DLD1 (cell line): ENCODE results near the gene BEAN1.

Experiments used
- in situ Hi-C: cut with HindIII; loops from 2 replicates; pipeline ENCODE4 v1.10.0; 2017; ENCODE audit warnings: low sequenced_read_pairs

The BEAN1 gene

DNA sequence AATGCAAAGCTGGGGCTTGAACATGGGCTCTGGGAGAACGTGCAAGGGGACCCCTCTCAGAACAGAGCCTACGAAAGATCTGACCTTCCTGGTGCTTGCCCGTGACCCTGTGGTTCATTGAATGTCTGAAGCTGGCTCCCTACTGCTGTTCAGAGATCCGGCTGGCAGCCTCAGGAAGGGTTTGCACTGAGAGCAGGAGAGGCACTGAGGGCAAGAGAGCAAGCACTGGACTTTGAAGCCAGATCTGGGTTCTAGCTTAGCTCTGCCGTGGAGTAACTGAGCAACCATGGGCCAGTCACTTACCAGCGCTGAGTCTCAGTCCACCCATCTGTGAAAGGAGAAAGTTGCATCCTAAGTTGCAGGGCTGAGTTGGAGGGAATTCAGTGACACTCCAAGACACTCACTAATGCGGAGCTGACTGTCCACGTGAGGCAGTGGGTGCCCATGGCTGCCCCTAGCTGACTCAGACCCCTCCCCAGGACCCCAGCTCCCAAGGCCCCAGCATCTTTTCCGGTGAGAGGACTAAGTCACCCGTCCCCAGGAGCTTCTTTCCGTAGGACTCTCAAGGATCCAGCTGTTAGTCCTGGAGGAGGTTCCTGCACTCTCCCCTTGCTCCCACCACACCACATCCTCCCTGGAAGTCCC lies 41.3 kb downstream of the BEAN1 start:
- in situ Hi-C loops, result no loop called here

DNA sequence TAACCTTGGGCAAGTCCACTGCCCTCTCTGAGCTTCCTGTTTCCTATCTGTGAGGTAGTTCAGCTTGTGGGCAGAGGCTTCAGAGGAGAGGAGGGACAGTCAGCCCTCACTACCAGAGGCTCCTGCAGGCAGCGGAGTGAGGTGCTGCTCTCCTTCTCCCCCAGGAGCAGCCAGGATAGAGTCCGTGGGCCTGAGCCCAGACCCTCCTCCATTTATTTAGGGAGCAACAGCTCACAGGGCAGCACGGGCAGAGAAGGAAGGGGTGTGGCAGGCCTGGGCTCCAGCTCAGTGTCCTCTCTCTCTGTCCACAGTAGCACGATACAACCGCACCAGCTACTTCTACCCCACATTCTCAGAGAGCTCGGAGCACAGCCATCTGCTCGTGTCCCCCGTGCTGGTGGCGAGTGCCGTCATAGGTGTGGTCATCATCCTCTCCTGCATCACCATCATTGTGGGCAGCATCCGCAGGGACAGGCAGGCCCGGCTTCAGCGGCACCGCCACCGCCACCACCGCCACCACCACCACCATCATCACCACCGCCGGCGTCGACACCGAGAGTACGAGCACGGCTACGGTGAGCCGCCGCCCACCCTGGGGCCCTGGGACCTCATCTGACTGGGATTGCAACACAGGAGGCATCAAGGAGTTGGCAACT lies 42.3 kb downstream of the BEAN1 start:
- in situ Hi-C loops, result no loop called here

DNA sequence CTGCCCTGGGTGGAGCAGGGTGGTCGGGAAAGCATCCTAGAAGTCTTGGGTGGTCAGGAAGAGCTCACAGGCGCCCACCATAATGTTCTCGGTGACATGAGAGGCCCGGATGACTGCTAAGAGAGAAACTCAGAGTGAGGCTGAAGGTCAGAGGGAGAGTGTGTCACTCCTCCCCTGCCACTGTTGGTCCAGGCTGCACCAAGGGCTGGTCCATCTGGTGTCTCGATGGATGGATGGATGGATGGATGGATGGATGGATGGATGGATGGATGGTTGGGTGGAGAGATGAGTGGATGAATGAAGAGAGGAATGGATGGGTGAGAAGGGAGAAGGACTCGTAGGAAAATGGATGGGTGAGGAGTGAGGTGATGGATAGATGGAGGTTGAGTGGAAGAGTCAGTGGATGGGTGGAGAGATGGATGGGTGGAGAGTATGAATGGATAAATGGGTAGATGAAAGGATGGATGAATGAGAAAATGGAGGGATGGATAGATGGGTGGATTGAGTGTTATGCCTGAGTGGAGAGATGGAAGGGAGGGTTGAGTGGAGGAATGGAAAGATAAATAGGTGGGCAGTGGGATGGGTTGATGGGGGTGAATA lies 43.0 kb downstream of the BEAN1 start:
- in situ Hi-C loops, result no loop called here

DNA sequence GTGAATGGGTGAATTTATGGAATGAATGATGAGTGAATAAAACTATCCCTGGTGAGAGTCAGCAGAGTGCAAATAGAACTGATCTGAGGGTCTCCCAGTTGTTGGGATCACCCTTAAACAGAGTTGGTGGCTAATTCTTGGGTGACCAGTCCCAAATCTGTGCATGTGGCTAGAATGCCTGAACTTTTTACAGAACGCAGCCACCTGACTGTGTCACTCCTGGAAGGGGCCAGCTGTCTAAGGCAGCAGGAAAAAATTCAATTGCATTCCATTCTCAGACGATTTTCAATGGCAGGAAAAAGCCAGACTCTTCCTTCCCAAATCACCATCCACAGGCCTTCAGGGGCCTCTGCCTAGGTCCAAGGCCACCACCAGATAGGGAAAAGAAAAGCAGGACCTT lies 43.5 kb downstream of the BEAN1 start:
- in situ Hi-C loops, result no loop called here

- in situ Hi-C loops, result no loop called here
These were observed 44.2 kb downstream of the BEAN1 start for GRCh38 chr16:66471264-66471663.

GRCh38 chr16:66471716-66472393 lies 44.8 kb downstream of the BEAN1 start:
- in situ Hi-C loops, result no loop called here

- in situ Hi-C loops, result no loop called here
These were observed 46.0 kb downstream of the BEAN1 start for GRCh38 chr16:66473051-66473571.

DNA sequence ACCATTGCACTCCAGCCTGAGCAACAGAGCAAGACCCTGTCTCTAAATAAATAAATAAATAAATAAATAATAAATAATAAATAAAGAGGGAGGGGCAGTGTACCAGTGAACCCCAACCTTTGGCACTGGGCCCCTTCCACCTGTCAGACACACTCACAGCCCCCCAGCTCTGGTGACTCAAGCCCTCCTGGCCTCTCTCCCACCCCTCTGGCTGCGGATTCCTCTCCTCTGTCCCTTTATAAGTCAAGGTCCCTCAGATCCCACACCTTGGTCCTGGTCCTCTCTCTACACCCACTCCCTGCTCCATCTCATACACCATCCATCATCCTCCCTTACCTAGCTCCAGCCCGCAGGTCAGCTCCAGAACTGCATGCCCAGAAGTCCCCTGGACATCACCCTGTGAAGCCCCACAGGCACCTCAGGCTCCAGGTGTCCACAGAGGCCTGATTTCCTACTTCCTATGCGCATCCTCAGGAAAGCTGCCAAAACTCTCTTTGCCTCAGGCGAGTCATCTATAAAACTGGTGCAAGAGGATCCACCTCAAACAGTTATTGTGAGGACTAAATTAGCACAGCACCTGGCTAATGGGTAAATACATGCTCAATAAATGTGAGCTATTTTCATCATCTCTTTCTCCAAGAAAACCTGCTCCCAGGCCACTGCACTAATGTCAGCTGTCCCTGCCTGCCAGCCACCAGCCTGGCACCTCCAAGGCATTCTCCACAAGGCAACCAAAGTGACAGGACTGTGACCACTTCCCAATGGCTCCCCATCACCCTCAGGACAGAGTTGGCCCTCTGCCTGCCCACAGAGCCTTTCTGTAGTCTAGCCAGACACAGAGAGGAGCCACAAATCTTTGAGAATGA lies 46.8 kb downstream of the BEAN1 start:
- in situ Hi-C loops, result no loop called here

DNA sequence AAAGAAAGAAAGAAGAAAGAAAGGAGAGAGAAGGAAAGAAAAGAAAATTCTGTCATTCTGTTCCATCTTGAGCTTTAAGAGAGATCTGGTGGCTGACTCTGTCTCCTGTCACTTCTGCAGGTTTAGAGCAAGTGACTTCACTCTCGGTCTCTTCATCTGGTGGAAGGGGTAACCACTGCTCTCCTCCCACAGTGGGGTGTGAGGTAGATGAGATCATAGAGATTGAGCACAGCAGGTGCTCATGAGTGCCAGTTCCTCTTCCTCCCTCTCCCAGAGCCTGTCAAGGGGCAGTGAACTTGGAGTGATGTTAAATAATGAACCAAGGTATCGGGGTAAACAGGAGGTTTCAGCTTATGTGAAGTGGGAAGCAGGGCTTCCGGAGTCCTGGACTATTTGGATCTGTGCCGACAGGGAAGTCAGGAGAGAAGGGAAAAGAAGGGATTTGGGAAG lies 47.7 kb downstream of the BEAN1 start:
- in situ Hi-C loops, result no loop called here

DNA sequence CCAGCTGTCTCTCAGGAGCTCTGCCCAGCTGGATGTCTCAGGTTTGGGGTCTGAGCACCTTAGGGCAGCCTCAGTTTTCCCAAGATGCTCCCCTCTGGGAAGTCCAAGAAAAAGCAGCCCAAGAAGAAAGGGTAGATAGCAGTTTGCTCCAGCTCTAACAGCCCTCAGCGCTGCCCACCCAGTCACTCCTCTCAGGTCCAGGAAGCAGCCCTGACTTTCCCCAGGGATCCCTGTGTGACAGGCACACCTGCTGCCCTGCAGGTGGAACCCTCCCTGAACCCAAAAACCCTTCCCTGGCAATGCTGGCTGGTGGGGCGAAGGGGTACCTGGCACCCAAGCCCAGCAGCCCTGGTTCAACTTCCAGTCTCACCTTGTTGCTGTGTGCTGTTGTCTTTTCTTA lies 48.1 kb downstream of the BEAN1 start:
- in situ Hi-C loops, result no loop called here

DNA sequence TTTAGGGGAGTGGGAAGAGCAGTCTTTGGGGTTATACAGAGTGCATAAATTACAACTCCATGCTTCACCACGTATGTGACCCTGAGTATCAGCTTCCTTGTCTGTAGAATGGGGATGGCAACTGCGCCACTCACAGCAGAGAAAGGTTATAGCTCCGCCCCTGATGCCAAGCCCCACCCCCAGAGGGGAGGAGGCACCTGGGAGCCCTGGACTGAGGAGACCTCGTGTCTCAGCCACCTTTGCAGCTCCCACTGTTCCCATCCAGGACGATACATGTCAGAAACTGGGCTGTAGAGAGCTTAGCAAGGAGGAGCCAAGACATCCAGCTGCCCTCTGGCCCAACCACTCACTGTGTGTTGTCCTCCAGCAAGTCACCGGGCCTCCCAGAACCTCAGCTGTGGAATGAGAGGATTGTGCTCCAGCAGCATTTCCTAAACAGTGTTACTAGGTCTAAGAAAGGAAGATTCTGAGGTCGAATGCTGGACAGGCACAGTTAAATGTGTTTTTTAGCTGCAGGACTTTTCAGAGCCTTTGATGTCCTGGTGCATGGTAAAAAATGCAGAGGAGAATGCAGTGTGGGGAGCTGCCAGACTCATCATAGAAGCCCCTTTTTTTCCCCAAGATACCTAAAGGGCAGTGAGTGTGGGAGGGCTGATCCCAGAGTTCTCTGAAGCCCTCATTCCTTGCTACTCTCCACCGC lies 49.4 kb downstream of the BEAN1 start:
- in situ Hi-C loops, result no loop called here

- in situ Hi-C loops, result no loop called here
These were observed 50.0 kb downstream of the BEAN1 start for GRCh38 chr16:66477028-66477515.

- in situ Hi-C loops, result no loop called here
These were observed 51.8 kb downstream of the BEAN1 start for GRCh38 chr16:66478733-66479511.

GRCh38 chr16:66479661-66480264 lies 52.7 kb downstream of the BEAN1 start:
- in situ Hi-C loops, result no loop called here

DNA sequence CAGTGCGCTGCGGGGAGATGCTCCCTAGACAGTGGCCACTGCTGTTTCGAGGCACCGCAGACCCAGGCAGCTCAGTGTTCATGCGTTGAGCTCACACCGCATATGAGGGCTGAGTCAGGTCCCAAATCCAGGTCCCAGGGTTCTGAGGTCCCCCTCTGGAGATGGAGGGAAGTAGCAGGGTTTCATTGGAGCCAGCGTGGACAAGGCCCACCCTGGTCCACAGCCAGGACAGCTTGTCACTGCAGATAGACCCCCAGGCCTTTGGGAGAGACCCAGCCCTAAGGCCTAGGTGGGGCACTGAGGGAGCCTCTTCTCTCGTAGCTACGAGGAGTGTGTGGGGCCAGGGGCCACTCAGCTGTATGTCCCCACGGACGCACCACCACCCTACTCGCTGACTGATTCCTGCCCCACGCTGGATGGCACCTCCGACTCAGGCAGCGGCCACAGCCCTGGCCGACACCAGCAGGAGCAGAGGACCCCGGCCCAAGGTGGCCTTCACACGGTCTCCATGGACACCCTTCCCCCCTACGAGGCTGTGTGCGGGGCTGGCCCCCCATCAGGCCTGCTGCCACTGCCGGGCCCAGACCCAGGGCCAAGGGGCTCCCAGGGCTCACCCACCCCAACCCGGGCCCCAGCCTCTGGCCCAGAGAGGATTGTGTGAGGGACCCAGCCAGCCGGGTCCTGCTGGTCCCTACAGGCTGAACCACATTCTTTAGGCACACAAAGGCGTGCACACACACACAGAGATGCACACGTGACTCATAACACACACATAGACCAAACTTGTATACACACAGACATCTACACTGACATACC lies 53.4 kb downstream of the BEAN1 start:
- in situ Hi-C loops, result no loop called here

DNA sequence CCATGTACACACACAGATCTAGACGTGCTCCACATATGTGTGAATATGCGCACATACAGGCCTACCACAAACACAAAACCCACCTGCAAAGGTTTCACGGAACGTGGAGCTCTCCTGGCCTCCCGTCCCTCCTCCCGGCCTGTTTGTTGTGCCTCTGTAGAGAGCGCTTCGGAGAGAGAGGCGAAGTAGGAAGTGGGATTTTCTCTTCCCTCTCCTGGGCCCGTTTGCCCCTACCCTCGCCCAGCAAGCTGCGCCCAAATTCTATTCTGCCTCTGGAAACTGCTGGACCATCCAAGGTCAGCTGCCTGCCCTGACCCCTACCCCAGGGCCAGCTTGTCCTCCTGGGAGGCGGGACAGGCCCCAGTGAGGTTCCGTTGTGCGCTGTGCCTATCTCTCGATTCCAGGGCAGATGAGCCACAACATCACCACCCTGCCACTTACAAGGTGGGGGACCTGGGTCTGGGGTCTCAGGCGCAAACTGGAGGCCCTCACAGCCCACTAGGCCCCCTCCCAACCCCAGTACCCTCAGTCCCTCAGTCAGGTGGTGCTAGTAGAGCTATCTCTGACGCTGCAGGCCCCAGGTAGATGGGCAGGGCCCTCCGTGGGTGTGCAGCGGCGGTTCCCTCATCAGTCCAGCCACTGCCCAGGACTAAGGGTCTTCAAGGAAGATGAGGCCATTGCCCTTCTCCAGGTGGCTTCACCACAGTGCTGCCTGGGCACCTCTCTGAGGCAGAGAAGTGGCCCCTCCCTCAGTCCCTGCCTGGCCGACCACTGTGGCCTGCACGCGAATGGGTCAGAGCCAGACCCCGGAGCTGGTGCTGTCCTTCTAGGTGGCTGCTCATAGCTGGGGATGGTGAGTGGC lies 54.2 kb downstream of the BEAN1 start:
- in situ Hi-C loops, result no loop called here

DNA sequence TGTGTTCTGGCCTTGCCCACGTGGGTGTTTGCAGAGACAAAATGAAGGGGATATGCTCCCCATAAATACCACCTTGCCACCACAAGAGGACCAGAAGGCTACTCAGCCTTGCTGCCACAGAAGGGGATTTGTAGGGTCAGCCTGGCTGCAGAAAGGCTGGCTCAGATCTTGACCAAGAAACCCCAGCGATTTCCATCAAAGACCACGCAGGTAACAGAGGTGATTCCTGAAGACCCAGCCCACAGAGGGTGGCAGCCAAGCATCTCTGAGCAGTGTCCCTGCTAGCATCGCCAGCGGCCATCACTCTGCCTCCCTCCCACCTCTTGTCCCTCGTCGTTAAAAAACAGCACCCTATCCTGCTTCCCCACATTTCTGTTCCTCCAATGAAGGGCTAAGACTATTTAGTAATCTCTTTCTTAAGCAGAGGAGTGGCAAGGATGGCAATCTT lies 54.9 kb downstream of the BEAN1 start:
- in situ Hi-C loops, result no loop called here
